Suprapubic skin (tissue), 3 donors: ENCODE results near the gene RCN1.

Experiments
- POLR2A ChIP-seq, 2 donors: fragments of 450-650 bp; IDR thresholded peaks; one replicate each; pipeline ENCODE4 v1.6.1; 2017; ENCODE audit warnings: antibody characterized with exemption in 2 of 2, mild to moderate bottlenecking in 2 of 2, moderate library complexity in 2 of 2
- TF ChIP-seq, protein P1 (sequence below), 2 donors: fragments of 200-600 bp in 1 of 2; fragments of 450-650 bp in 1 of 2; sonication (generic) in 1 of 2; IDR thresholded peaks; one replicate each; pipeline ENCODE4 v1.5.1; 2016 to 2019; ENCODE audit warnings: antibody characterized with exemption in 2 of 2, mild to moderate bottlenecking in 1 of 2, moderate library complexity in 1 of 2

DNA sequence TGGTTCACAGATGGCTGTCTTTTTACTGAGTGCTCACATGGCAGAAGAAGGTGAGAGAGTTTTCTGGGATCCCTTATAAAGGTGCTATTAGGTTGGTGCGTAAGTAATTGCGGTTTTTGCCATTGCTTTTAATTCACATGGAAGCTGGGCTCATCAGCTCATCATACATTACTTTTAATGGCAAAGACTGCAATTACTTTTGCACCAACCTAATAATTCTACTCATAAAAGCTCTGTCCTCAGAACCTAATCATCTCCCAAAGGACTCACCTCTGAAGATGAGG lies 23.0 kb downstream of the RCN1 start:
- TF ChIP-seq, protein P1, sequence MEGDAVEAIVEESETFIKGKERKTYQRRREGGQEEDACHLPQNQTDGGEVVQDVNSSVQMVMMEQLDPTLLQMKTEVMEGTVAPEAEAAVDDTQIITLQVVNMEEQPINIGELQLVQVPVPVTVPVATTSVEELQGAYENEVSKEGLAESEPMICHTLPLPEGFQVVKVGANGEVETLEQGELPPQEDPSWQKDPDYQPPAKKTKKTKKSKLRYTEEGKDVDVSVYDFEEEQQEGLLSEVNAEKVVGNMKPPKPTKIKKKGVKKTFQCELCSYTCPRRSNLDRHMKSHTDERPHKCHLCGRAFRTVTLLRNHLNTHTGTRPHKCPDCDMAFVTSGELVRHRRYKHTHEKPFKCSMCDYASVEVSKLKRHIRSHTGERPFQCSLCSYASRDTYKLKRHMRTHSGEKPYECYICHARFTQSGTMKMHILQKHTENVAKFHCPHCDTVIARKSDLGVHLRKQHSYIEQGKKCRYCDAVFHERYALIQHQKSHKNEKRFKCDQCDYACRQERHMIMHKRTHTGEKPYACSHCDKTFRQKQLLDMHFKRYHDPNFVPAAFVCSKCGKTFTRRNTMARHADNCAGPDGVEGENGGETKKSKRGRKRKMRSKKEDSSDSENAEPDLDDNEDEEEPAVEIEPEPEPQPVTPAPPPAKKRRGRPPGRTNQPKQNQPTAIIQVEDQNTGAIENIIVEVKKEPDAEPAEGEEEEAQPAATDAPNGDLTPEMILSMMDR (IDR thresholded peaks at IDR 0.05): no peak
- no peak for TF ChIP-seq POLR2A (IDR thresholded peaks at IDR 0.05)
